ENCODE measurements around the gene MSLN.

- TF ChIP-seq CTCF (IDR thresholded peaks at IDR 0.05; ENCODE audit: insufficient read depth, low read length, poor library complexity, severe bottlenecking): no peak
- TF ChIP-seq EZH2phosphoT487 (conservative IDR thresholded peaks at IDR 0.05; ENCODE audit: low read length): no peak
These were observed 20.1 kb upstream of the MSLN start for GRCh38 chr16:740459-740763.

All from SU-DHL-6 (cell line).